Nephron progenitor cell (in vitro differentiated cells): ENCODE measurements around the gene CSNK1A1.
"Not testable (repeated sequence)": the region's sequence is repeated elsewhere in the genome, so short reads cannot be mapped to it uniquely, and the experiment has no call there.

ENCODE experiments used
- DNase-seq: peaks from one replicate; pipeline ENCODE4 v3.0.0; 2021
- H3K27ac Mint-ChIP-seq: 2 replicates; pipeline ENCODE4 v1.8.0; 2021; ENCODE audit warnings: mild to moderate bottlenecking, moderate library complexity, mixed read lengths
- H3K27me3 Mint-ChIP-seq: 2 replicates; pipeline ENCODE4 v1.8.0; 2021; ENCODE audit warnings: mild to moderate bottlenecking, low read depth, mixed read lengths; ENCODE audit not compliant: poor library complexity
- H3K36me3 Mint-ChIP-seq: 2 replicates; pipeline ENCODE4 v1.8.0; 2021; ENCODE audit warnings: low read depth, mixed read lengths
- H3K4me1 Mint-ChIP-seq: 2 replicates; pipeline ENCODE4 v1.8.0; 2021; ENCODE audit warnings: mixed read lengths
- H3K4me3 Mint-ChIP-seq: 2 replicates; pipeline ENCODE4 v1.8.0; 2021; ENCODE audit warnings: mild to moderate bottlenecking, moderate library complexity, mixed read lengths
- H3K9me3 Mint-ChIP-seq: 2 replicates; pipeline ENCODE4 v1.8.0; 2021; ENCODE audit warnings: mild to moderate bottlenecking, moderate library complexity, mixed read lengths
- CTCF ChIP-seq: fragments of 200-600 bp; sonication (generic); IDR thresholded peaks from 2 replicates; pipeline ENCODE4 v1.5.0; 2021; ENCODE audit warnings: antibody characterized with exemption

The CSNK1A1 gene

GRCh38 chr5:149445343-149445738 lies 105.9 kb downstream of the CSNK1A1 start:
- no peak for TF ChIP-seq CTCF
- Mint-ChIP-seq H3K9me3 (peaks cover 11% of the 10 kb centered on the region), H3K4me3 (no peak overlapping the region), H3K36me3 (no peaks in the 10 kb centered on the region), H3K4me1 (peaks cover 65% of the 10 kb centered on the region), H3K27ac (peak overlapping the region; percentile 83), H3K27me3 (peaks cover 7% of the 10 kb centered on the region)
- DNase-seq = no peak

DNA sequence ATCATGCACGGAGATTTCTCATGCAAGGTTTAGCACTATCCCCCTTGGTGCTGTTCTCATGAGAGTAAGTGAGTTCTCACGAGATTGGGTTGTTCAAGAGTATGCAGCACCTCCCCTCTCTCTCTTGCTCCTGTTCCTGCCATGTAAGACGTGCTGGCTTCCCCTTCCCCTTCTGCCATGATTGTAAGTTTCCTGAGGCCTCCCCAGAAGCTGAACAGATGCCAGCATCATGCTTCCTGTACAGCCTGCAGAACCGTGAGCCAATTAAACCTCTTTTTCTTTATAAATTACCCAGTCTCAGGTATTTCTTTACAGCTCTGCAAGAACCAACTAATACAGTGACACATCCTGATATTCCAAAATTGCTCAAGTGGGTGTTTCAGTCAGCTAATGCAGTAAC lies 106.8 kb downstream of the CSNK1A1 start:
- DNase-seq = not testable (repeated sequence)
- peaks cover 64% of the 10 kb centered on the region for H3K4me1 Mint-ChIP-seq

DNA sequence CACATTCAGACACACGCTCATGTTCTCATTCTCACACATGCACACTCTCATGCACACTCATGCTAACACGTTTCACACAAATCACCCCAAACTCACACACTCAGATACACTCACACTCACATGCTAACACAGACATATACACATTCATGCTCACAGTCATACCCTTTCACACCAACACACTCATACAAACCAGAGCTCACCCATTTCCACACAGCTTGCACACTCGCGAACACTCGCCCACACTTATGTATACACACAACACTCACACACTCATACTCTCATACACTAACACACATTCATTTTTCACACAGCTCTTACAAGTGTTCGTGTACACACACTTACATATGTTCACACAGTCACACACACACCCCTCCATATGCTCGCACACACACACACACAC lies 108.0 kb downstream of the CSNK1A1 start:
- no peak overlapping the region for H3K27ac Mint-ChIP-seq
- peaks cover 7% of the 10 kb centered on the region for H3K27me3 Mint-ChIP-seq
- H3K4me1 Mint-ChIP-seq = peaks cover 60% of the 10 kb centered on the region
- H3K9me3 Mint-ChIP-seq = peaks cover 11% of the 10 kb centered on the region
- no peak for TF ChIP-seq CTCF
- no peak for DNase-seq
- H3K36me3 Mint-ChIP-seq = no peaks in the 10 kb centered on the region
- no peak overlapping the region for H3K4me3 Mint-ChIP-seq

More for the DNA sequence above, 106.8 kb downstream of the CSNK1A1 start:
- not testable (repeated sequence) for H3K27ac Mint-ChIP-seq, H3K36me3 Mint-ChIP-seq, H3K4me3 Mint-ChIP-seq, H3K27me3 Mint-ChIP-seq
- peaks cover 11% of the 10 kb centered on the region for H3K9me3 Mint-ChIP-seq

GRCh38 chr5:149442563-149443182 lies 108.6 kb downstream of the CSNK1A1 start:
- H3K4me3 Mint-ChIP-seq = no peak overlapping the region
- peaks cover 7% of the 10 kb centered on the region for H3K27me3 Mint-ChIP-seq
- H3K9me3 Mint-ChIP-seq = peaks cover 11% of the 10 kb centered on the region
- H3K4me1 Mint-ChIP-seq = peaks cover 60% of the 10 kb centered on the region
- TF ChIP-seq CTCF = peak; percentile 92
- peak; percentile 96 for DNase-seq
- H3K27ac Mint-ChIP-seq = no peak overlapping the region
- H3K36me3 Mint-ChIP-seq = no peaks in the 10 kb centered on the region
